Chondrocyte (in vitro differentiated cells): ENCODE data around the gene RTL10. TPM values are rescaled to one million over a fixed set of nuclear protein-coding genes. Genes with fewer than 3 reads are reported as not detected.

Experiments
- DNase-seq: peaks from one replicate; pipeline ENCODE4 v3.0.0; 2021; ENCODE audit warnings: mixed read lengths, low spot score
- H3K27ac Mint-ChIP-seq: one replicate; pipeline ENCODE4 v1.8.0; 2021; ENCODE audit warnings: mild to moderate bottlenecking, moderate library complexity, mixed read lengths; ENCODE audit not compliant: unreplicated experiment
- H3K27me3 Mint-ChIP-seq: 2 replicates; pipeline ENCODE4 v1.8.0; 2021; ENCODE audit warnings: low read depth, mixed read lengths
- H3K36me3 Mint-ChIP-seq: 2 replicates; pipeline ENCODE4 v1.8.0; 2021; ENCODE audit warnings: low read depth, mixed read lengths
- H3K4me1 Mint-ChIP-seq: 2 replicates; pipeline ENCODE4 v1.8.0; 2021; ENCODE audit warnings: low read depth, mild to moderate bottlenecking, mixed read lengths
- H3K4me3 Mint-ChIP-seq: one replicate; pipeline ENCODE4 v1.8.0; 2021; ENCODE audit warnings: mild to moderate bottlenecking, moderate library complexity, mixed read lengths; ENCODE audit not compliant: unreplicated experiment
- H3K9me3 Mint-ChIP-seq: 2 replicates; pipeline ENCODE4 v1.8.0; 2021; ENCODE audit warnings: low read depth, mixed read lengths
- total RNA-seq: library from RNA; stranded (reverse); gene quantifications from 3 replicates; pipeline ENCODE4 v1.2.1, GENCODE V29; 2021
- TF ChIP-seq, protein P1 (sequence below): fragments of 200-600 bp; sonication (generic); IDR thresholded peaks from 2 replicates; pipeline ENCODE4 v1.5.0; 2021; ENCODE audit warnings: antibody characterized with exemption, mild to moderate bottlenecking, moderate library complexity

The RTL10 gene
- total RNA-seq, 1 donor from 2014 or later = 15.6 TPM

DNA sequence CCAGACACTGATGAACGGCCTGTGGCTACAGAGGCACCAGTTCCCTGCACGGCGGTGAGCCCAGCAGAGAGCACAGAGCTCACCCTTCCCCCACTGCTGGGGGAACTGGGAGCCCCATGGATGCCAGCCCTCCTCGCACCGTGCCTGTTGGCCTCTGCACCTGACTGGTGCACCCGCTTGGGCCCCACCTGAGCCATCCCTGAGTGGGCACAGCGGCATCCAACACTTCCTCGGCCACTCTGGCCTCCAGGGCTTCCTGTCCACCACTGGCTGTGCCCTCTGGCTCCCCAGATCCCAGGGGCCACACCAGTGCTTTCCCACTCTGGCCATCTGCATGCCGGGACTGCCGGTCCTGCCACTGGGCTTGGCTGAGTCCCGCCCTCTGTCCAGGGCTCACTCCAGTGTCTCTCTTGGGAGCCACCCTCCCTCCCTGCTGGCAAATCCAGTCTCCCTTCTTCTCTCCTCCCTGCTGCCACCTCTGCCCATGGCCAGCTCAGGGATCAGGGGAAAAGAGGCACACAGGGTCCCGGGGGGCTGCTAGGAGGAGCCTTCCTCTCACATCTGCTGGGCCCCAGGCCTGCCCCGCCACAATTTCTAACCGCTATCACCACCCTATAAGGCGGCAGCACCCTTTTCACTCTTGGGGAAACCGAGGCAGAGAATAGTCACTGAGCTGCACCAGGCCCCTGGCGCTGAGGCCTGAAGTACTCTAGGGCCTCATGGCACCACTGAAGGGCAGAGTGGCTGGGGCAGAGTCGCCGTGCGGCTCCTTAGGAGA, 33.0 kb downstream of the RTL10 start:
- peak; percentile 83 for DNase-seq
- TF ChIP-seq, protein P1, sequence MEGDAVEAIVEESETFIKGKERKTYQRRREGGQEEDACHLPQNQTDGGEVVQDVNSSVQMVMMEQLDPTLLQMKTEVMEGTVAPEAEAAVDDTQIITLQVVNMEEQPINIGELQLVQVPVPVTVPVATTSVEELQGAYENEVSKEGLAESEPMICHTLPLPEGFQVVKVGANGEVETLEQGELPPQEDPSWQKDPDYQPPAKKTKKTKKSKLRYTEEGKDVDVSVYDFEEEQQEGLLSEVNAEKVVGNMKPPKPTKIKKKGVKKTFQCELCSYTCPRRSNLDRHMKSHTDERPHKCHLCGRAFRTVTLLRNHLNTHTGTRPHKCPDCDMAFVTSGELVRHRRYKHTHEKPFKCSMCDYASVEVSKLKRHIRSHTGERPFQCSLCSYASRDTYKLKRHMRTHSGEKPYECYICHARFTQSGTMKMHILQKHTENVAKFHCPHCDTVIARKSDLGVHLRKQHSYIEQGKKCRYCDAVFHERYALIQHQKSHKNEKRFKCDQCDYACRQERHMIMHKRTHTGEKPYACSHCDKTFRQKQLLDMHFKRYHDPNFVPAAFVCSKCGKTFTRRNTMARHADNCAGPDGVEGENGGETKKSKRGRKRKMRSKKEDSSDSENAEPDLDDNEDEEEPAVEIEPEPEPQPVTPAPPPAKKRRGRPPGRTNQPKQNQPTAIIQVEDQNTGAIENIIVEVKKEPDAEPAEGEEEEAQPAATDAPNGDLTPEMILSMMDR = no peak
- no peak overlapping the region for H3K4me3 Mint-ChIP-seq

DNA sequence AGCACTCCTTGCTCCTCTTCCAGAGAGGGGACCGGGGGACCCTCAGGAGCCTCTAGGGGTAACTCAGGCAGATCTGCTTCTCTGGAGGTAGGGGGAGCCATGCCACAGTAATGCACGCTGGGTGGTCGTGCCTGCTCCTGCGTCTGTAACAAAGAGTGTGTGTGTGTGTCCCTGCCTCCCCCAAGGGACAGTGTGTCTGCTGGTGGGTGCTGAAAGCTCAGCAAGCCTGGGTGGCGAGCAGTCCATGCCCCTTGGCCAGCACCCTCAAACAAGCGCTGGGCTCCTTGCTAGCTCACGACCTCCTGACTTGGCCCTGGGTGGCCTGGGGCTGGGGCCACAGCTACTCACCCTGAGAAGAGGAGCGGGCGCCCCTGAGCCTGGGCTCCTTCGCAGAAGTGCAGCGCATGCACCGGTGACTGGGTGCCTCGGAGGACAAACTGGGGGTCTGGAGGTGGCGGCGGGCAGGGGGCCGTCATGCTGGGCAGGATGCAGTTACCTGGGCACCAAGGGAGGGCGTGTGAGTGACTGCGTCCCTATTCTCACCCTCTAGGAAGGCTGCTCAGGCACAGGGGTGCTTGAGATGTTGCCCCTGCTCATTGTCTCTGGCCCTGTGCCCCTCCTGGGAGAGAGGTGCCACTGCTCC, 33.7 kb downstream of the RTL10 start:
- H3K9me3 Mint-ChIP-seq = no peaks in the 10 kb centered on the region
- H3K4me3 Mint-ChIP-seq = no peak overlapping the region
- no peaks in the 10 kb centered on the region for H3K4me1 Mint-ChIP-seq
- TF ChIP-seq, protein P1 = peak; percentile 31
- H3K36me3 Mint-ChIP-seq = no peaks in the 10 kb centered on the region
- peak; percentile 81 for DNase-seq
- H3K27me3 Mint-ChIP-seq = no peaks in the 10 kb centered on the region
- H3K27ac Mint-ChIP-seq = no peak overlapping the region

More for the DNA sequence above, 33.0 kb downstream of the RTL10 start:
- H3K27ac Mint-ChIP-seq = no peak overlapping the region
- H3K4me1 Mint-ChIP-seq = no peaks in the 10 kb centered on the region
- no peaks in the 10 kb centered on the region for H3K9me3 Mint-ChIP-seq
- H3K36me3 Mint-ChIP-seq = no peaks in the 10 kb centered on the region
- no peaks in the 10 kb centered on the region for H3K27me3 Mint-ChIP-seq

DNA sequence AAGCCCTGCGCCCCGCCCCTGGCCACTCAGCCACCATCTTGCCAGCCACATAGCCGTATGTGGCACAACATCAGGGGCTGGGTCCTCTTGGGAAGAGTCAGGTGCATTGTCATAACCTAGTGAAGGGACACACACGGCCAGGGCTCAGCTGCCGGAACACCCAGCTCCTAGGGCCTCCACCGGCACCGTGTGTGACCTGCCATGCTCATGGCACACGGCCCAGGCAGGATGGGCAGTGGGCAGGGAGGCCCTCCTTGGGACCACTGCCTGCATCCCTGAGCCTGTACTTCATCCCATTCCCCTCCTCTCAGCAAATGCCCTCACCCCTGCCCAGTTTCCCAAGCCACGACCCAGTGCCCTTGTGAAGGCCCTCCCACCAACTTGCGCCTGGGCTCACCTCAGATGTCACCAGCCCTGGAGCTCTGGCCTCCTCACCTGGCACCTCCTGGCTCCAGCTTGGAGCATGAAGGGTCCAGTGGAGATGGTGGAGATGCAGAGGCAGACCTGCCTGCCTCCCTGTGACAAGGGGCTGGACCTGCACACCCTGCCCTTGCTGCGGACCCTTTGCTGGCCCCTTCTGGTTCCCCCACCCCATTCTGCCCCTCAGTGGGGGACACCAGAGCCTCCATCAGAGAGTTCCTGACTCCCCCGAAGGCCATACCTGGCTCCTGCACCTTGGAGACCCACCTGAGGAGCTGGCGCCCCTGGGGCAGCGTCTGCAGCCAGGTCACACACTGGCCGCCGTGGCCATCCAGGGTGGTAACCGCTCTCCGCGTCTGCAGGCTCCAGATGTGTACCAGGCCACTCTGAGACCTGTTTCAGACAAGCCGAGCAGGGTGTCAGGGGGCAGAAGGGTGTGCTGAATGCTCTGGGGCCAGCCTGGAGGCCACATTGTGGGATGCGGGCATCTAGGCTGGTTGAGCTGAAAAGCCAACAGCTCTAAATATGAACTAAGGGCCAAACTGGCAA, 34.5 kb downstream of the RTL10 start:
- Mint-ChIP-seq H3K4me3 (no peak overlapping the region), H3K4me1 (no peaks in the 10 kb centered on the region), H3K9me3 (no peaks in the 10 kb centered on the region), H3K27ac (no peak overlapping the region), H3K36me3 (no peaks in the 10 kb centered on the region), H3K27me3 (no peaks in the 10 kb centered on the region)
- TF ChIP-seq, protein P1 = no peak
- peak; percentile 76 for DNase-seq

DNA sequence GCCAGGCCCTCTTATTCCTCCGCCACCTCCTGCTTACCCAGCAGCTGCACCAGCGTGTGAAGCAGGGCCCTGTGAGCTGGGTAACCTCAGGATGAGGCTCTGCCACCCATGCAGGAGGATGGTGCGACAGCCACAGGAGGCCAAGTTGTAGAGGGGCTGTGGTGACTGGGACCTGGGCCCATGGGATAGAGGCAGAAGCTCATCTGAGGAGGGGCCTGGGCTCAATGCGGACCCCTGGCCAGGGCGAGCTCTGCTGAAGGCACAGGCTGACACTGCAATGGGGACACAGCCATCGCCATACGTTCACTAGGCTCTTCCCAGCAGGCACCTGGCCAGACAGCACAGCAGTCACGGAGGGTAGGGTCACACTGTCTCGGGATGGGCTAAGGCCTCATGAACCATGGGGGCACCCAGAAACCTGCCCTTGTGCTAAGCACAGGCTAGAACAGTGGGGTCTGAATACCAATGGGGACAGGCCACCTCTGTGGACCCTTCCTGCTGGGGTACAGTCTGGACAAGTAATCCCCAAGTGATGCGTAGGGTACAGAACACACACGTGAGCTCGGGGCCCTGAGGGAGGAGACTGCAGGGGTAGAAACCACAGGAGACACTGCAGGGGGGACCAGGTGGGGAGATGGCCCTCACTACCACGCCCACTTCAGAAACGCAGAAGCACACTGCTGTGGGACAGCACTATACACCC, 35.3 kb downstream of the RTL10 start:
- DNase-seq = peak; percentile 93
- Mint-ChIP-seq H3K9me3 (no peaks in the 10 kb centered on the region), H3K27ac (no peak overlapping the region), H3K36me3 (no peaks in the 10 kb centered on the region), H3K4me1 (no peaks in the 10 kb centered on the region), H3K4me3 (no peak overlapping the region), H3K27me3 (no peaks in the 10 kb centered on the region)
- TF ChIP-seq, protein P1 = no peak
